GM19397 (cell line): ENCODE measurements around the gene ACTR5.

Experiments used
- ATAC-seq: cut with Tn5 transposase; IDR thresholded peaks from one replicate; pipeline ENCODE4 v1.9.1; 2021; ENCODE audit warnings: mild to moderate bottlenecking, moderate library complexity; ENCODE audit not compliant: unreplicated experiment

The ACTR5 gene

DNA sequence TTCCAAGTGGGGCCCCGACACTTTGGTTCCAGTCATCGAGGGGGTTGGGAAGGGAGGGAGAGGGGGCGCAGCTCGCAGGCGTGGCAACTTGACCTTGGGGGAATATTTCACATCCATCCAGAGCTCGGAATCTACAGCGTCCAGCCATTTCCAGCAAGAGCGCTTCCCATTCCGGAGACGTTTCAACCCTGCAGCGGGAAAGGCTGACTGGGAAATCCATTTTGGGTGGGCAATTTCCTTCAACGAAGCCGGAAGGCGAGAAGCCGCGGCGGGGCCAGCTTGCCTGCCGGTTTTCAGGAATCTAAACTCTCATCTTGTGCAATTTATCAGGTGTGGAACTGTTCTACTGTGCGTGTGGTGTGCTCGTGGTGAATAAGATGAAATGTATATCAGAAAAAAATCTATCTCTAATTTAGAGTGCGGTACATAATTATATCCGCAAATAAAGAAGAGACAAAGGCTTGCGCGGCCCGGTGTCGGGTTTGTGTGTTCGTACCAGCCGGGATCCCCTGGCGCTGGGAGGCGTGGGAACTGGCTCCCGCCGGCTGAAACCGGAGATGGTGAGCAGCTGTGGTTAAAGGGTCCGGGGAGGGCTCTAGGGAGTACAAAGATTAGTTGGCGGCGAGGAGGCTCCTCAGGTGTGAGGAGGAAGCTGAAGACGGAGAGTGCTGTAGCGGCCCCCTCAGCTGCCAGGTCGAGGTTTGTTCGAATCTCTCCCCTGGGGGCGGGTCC lies 19.2 kb upstream of the ACTR5 start:
- no peak for ATAC-seq

- no peak for ATAC-seq
Measured at GRCh38 chr20:38729767-38730166, 18.5 kb upstream of the ACTR5 start.

DNA sequence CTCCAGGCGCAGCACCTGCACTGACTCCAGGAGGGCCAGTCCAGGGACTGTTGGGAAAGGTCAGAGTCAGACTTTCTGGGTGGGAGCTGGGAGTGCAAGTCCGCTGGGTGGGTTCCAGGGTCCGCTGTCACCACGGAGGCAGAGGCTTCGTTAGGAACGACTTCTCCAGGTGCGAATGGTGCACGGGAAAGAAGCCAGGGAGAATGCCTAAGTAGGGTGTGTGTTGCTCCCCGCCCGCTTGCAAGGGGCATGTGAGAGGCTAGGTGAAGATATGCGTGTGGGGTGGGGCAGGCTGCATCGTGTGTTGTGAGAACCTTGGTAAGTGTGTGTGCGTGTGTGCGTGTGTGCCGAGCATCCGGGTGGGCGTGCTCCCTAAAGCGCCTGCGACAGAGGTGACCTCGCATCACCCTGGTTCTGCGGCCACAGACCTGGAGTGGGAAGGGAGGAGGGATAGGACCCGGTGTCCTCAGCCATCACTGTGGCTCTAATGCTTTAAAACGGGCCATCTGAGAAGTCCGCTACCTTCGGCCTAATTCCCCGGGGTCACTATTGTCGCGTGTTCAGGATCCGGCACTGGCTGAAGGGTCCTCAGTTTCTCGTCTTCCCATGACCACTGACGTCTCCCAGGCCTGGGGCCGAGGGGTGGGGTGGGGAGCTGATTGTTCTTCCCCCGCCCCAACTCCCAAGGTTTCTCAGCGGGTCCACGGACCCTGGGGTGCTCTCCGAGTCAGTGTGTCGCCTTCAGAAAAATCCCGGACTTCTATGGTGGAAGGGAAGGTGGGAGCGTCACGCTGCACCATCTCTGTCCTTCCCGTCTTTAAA lies 17.9 kb upstream of the ACTR5 start:
- ATAC-seq, result no peak

GRCh38 chr20:38730989-38731737 lies 17.1 kb upstream of the ACTR5 start:
- no peak for ATAC-seq

DNA sequence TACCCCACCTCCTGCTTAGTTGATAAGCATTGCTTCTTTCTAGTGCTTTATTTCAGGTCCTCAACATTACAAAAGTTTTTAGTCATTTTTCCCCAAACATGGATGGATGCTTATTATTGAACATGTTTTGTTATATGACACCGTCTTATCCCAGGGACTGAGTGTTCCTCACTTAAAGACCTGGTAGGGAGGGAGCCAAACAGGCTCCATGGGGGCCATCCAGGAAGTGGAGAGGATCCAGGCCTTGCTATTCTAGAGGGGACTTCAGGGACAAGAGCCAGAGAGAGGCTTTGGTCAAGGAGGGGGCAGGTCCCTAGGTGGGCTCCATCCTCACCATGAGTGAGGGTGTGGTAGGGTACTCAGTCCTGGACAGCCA lies 16.5 kb upstream of the ACTR5 start:
- no peak for ATAC-seq

DNA sequence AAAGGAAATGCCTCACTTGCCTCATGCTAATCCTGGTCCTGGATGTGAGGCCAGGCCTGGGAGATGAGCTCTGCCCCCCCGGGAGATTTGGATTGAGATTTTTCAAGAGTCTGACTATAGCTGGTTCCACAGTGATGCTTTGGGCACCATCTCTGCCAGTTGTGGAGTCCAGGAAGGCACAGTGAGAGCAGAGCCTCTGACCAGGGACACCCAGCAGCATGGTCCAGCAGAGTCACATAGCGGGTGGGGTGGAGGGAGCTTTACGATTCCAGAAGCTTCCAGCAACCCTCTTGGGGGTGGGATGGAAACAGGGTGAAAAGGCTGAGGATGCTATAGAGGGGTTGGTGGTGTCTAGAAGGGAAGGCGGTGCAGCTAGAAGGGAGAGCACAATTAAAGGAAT lies 15.3 kb upstream of the ACTR5 start:
- no peak for ATAC-seq

GRCh38 chr20:38735172-38735571 lies 13.1 kb upstream of the ACTR5 start:
- ATAC-seq, result no peak

DNA sequence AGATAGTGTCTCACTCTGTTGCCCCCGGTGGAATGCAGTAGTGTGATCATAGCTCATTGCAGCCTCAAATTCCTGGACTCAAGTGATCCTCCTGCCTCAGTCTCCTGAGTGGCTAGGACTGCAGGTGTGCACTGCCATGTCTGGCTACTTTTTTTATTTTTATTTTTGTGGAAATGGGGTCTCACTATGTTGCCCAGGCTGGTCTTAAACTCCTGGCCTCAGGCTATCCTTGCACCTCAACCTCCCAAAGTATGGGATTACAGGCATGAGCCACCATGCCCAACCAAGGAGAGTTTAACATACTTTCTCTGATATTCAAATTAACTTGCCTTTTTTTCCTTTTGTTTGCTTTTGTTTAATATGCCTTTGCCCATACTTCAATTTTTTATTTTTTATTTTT lies 10.4 kb upstream of the ACTR5 start:
- ATAC-seq, result no peak

DNA sequence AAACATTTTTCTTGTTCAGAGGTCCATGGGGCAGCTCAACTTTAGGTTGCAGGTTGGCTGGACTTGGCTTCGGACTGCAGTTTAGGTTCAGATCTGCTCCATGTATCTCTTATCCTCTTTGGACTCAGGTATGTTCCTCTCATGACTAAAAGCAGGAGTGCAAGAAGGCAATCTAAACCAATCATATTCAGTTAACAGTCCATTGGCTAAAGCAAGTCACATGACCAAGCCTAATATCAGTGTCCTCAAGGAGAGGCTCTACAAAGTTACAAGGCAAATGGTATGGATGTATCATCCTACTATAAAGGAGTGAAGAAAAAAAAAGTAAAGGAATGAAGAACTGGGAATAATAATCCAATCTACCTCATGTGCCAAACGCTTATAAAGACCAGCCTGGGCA lies 2.5 kb upstream of the ACTR5 start:
- no peak for ATAC-seq

- ATAC-seq, result no peak
Measured at GRCh38 chr20:38747495-38748096, 664 bp upstream of the ACTR5 start.

- peak; percentile 14 for ATAC-seq
Measured at GRCh38 chr20:38748861-38749149, 545 bp downstream of the ACTR5 start.

DNA sequence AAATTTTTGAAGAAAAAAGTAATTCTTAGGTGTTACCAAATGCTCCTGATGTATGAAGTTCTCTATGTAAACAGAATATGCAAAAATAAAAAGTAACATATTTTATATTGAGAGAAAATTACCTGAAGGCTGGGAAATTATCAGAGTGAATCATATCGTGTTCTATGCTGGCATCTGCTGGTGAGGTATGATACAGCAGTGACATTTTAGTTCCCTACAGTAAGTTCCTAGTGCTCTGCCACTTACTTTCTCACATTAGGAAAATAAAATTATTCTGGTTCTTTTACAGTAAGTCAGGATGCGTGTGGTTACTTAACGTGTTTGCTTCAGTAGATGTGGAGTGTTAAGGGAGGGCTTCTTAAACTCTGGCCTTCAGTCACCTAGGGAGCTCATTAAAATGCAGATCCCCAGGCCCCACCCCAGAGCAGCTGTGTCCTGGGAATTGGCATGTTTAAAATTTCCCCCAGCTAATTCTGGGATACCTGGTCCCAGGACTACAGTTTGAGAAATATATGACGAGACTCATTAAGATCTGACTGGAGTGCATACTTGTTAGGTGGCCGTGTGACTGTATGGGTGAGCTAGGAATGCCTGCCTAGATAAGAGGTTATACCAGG lies 3.2 kb downstream of the ACTR5 start:
- ATAC-seq, result no peak

DNA sequence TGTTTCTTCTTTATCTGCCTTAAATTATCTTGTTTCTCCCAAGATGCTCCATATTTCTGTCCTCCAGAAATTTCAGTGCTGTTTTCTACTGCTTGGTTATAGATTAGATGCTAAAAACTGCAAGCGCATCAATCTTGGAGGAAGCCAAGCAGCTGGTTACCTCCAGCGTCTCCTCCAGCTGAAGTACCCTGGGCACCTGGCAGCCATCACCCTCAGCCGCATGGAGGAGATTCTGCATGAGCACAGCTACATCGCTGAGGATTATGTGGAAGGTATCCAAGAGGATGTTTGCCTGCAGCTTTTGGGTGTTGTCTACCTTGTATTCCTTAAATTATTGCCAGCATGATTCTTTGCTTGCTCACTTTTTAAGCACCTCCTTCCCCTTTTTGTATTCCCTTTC lies 3.8 kb downstream of the ACTR5 start:
- no peak for ATAC-seq

DNA sequence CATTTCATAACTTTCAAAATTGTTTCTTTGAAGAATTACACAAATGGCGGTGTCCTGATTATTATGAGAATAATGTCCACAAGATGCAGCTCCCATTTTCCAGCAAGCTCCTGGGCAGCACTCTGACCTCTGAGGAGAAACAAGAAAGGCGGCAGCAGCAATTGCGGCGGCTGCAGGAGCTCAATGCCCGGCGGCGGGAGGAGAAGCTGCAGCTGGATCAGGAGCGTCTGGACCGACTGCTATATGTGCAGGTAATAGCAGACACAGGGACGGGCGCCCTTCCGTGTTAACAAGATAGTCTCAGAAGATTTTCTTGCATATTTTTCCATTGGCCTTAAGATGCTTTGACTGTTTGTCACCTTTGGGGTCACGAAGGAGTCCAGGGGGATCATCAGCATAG lies 6.7 kb downstream of the ACTR5 start:
- no peak for ATAC-seq

DNA sequence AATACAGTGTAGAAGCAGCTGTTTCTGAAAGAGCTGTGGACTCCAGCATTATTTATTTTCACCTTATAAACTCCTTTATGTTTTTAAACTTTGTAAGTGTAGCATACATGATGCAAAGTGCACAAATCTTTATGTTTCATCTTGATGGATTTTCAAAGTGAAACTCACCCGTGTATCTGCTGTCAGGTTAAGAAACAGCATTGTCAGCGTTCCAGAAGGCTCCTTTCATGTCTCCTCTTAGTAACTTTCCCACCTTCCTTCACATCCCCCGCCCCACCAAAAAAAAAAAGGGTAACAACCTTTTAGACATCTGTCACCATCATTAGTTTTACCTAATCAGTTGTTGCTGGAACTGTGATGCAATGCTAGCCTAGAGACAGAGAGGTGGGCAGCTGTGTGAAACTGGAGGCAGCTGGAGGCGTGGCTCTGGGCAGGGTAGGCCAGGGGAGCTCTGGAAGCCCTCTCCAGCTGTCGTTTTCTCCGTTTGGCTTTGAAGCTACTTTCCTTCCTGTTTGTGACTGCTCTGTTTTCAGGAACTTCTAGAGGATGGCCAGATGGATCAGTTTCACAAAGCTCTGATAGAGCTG lies 7.2 kb downstream of the ACTR5 start:
- no peak for ATAC-seq

DNA sequence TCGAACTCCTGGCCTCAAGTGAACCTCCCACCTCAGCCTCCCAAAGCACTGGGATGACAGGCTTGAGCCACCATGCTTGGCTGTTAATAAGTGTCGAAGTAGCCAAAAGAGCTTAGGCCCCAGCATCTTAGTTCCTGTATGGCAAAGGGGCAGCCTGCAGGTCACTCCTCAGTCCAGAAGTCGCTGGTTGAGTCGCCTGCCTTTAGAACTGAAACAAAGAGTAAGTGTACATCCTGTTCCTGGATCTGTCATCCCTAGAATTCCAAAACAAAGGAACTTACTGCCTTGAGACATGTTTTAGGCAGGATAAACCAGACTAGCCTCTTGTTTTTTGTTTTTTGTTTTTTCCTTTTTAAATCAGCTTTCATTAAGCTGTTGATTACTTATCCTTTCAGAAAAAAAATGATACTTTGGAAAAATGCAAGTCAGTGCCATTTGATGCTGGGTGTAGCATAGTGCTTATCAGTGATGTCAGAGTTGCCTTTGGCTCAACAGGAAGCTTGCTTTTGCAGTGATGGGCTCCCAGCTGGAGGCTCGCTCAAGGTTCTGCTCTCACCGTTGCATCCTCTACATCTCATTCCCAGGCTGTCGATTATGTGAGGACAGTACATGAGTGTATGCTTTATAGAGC lies 9.0 kb downstream of the ACTR5 start:
- no peak for ATAC-seq

GRCh38 chr20:38759106-38759505 lies 10.8 kb downstream of the ACTR5 start:
- no peak for ATAC-seq

- no peak for ATAC-seq
Measured at GRCh38 chr20:38760978-38761377, 12.7 kb downstream of the ACTR5 start.

GRCh38 chr20:38762174-38762573 lies 13.9 kb downstream of the ACTR5 start:
- no peak for ATAC-seq

DNA sequence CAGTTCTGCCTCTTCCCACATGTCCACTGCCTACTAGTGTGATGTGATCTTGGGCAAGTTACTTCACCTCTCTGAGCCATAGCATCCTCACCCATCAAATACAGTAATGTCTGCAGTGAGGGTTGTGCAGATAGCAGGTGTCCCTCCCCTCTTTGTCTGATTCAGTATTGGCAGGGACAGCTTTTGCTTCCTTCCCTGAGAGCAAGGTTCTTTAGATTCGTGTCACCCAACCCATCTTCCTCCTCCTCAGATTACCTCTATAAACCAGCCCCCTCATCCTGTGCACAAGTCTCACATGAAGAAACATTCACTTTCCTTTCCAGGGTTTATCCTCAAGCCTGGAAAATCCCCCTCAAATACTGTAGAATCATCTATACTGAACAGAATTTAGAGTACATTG lies 15.4 kb downstream of the ACTR5 start:
- ATAC-seq, result no peak
